ENCODE measurements around the gene PEX26. TPM values are rescaled to one million over a fixed set of nuclear protein-coding genes. Genes with fewer than 3 reads are reported as not detected.

The PEX26 gene
- total and polyA plus RNA-seq, 2 donors (not counting 3 experiments of a cell fraction or from before 2014, with no cell fraction given) = 25.6 to 44.4 TPM

DNA sequence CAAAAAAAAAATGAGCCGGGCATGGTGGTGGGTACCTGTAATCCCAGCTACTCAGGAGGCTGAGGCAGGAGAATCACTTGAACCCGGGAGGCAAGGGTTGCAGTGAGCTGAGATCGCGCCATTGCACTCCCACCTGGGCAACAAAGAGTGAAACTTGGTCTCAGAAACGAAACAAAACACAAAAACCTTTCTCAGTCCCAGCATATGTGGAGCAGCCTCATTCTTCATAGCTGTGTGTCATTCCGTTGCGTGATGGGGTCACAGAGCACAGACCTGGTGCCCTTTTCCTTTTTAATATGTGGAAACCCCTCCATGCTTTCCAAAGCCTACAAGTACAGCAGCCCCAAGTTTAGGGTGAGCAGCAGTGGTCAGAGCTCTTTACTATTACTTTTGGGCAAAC lies 13.7 kb downstream of the PEX26 start:
- DNase-seq (ENCODE audit: low read depth, low spot score) (no peak), FAIRE-seq (no peak)
- peaks cover 0 to 20% of the 10 kb centered on the region in 2 experiments for H3K36me3 ChIP-seq (ENCODE audit: control insufficient read depth in 2 of 2, extremely low read depth in 1 of 2, insufficient read depth in 2 of 2, low read length in 2 of 2)

More for the DNA sequence above, 13.7 kb downstream of the PEX26 start:
- H4K20me1 ChIP-seq (replicated peaks; ENCODE audit: control insufficient read depth, extremely low read depth, insufficient read depth, low read length) = no peaks in the 10 kb centered on the region
- BruUV-seq (replicated peaks) = no TSS peak
- peak overlapping the region in 2 of 3 experiments; percentile 21 to 44 for H3K4me3 ChIP-seq (replicated peaks in 1 of 3; ENCODE audit: insufficient read depth in 1 of 3, low read depth in 1 of 3, low read length in 3 of 3)
- peak overlapping the region; percentile 89 for H2AFZ ChIP-seq (ENCODE audit: low read depth, low read length)
- dilution Hi-C loops (cut with MboI; ENCODE audit: extremely low pct_ligation_motif_present, low sequenced_read_pairs) = no loop called here
- peaks cover 2% of the 10 kb centered on the region for H3K79me2 ChIP-seq (ENCODE audit: control insufficient read depth, insufficient read depth, low read length)
- no peaks in the 10 kb centered on the region for H3K9me1 ChIP-seq (replicated peaks; ENCODE audit: control insufficient read depth, extremely low read depth, insufficient read depth, low read length)
- H3K4me1 ChIP-seq (ENCODE audit: control insufficient read depth, extremely low read depth, insufficient read depth, low read length) = peaks cover 14% of the 10 kb centered on the region
- POLR2A ChIA-PET = no interaction called here
- CTCF ChIA-PET = interaction anchor here (0.9 to 5.3 kb wide), 3 partner anchors 14 to 349 kb away, joined by 3 to 41 read pairs (median 6); partner anchors contain the start of gene PEX26
- no peaks in the 10 kb centered on the region for H3K27me3 ChIP-seq (ENCODE audit: control insufficient read depth in 2 of 2, insufficient read depth in 2 of 2, low read length in 2 of 2)
- intact Hi-C loops (cut with micrococcal nuclease) = loop anchor here (5.0 kb wide), 2 partner anchors 46 to 259 kb away; no protein-coding TSS in a partner anchor
- H3K27ac ChIP-seq (ENCODE audit: insufficient read depth, low read depth, low read length) = peak overlapping the region; percentile 92
- peak overlapping the region; percentile 61 for H3K4me2 ChIP-seq (ENCODE audit: insufficient read depth, low read length)
- peak overlapping the region; percentile 87 for H3K9ac ChIP-seq (replicated peaks; ENCODE audit: extremely low read depth, insufficient read depth, low read length)
- no peaks in the 10 kb centered on the region for H3K9me3 ChIP-seq (replicated peaks; ENCODE audit: control insufficient read depth, insufficient read depth, low read length)
- no peak for TF ChIP-seq MAX (IDR thresholded peaks at IDR 0.05; ENCODE audit: insufficient read depth, insufficient read length)
- no peak for TF ChIP-seq GATA2 (IDR thresholded peaks at IDR 0.05; ENCODE audit: insufficient read depth, insufficient read length, low read depth, low read length)
- no peak for TF ChIP-seq MYC (IDR thresholded peaks at IDR 0.05; ENCODE audit: low read depth, low read length)
- TF ChIP-seq JUN (IDR thresholded peaks at IDR 0.05; ENCODE audit: borderline replicate concordance, insufficient read depth, insufficient read length, low read depth) = no peak
- no peak for TF ChIP-seq EZH2 (IDR thresholded peaks at IDR 0.05; ENCODE audit: borderline replicate concordance, low read depth, low read length, severe bottlenecking)
- TF ChIP-seq, protein P1, sequence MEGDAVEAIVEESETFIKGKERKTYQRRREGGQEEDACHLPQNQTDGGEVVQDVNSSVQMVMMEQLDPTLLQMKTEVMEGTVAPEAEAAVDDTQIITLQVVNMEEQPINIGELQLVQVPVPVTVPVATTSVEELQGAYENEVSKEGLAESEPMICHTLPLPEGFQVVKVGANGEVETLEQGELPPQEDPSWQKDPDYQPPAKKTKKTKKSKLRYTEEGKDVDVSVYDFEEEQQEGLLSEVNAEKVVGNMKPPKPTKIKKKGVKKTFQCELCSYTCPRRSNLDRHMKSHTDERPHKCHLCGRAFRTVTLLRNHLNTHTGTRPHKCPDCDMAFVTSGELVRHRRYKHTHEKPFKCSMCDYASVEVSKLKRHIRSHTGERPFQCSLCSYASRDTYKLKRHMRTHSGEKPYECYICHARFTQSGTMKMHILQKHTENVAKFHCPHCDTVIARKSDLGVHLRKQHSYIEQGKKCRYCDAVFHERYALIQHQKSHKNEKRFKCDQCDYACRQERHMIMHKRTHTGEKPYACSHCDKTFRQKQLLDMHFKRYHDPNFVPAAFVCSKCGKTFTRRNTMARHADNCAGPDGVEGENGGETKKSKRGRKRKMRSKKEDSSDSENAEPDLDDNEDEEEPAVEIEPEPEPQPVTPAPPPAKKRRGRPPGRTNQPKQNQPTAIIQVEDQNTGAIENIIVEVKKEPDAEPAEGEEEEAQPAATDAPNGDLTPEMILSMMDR (IDR thresholded peaks at IDR 0.05; ENCODE audit: extremely low read depth in 1 of 2, insufficient read depth in 1 of 2, low read depth in 1 of 2, low read length in 2 of 2) = no peak
- TF ChIP-seq POLR2A (IDR thresholded peaks at IDR 0.05; ENCODE audit: low read depth, low read length) = no peak
- TF ChIP-seq POLR2AphosphoS5 (IDR thresholded peaks at IDR 0.05; ENCODE audit: insufficient read depth, low read depth, low read length) = no peak
- no peak for TF ChIP-seq FOS (IDR thresholded peaks at IDR 0.05; ENCODE audit: borderline replicate concordance, insufficient read depth, low read length)

All from endothelial cell of umbilical vein (primary cell).